HCT116 (cell line): ENCODE results near the gene ERMN.

Source experiments
- EZH2phosphoT487 ChIP-seq: fragments of 200-600 bp; IDR thresholded peaks from 2 replicates; pipeline ENCODE4 v1.6.1; 2018; ENCODE audit warnings: antibody characterized with exemption, borderline replicate concordance
- RAD21 ChIP-seq: IDR thresholded peaks from 2 replicates; pipeline ENCODE4 v1.6.1; 2012; ENCODE audit warnings: low read depth, mild to moderate bottlenecking
- TCF7L2 ChIP-seq: IDR thresholded peaks from 2 replicates; pipeline ENCODE4 v1.7.0; 2011; ENCODE audit warnings: borderline replicate concordance, inconsistent platforms; ENCODE audit not compliant: insufficient read depth, insufficient read length; ENCODE audit errors: extremely low read depth
- TF ChIP-seq, protein P1 (sequence below): IDR thresholded peaks from 2 replicates; pipeline ENCODE4 v1.6.1; 2012
- TF ChIP-seq, protein P2 (sequence below), 3 experiments: fragments of 200-600 bp in 1 of 3; sonication (generic) in 1 of 3; IDR thresholded peaks in 2 of 3; conservative IDR thresholded peaks in 1 of 3; 2 replicates each; pipeline ENCODE4 v1.5.1; 2012 to 2017; ENCODE audit warnings: low read depth in 2 of 3, low read length in 2 of 3, antibody characterized with exemption in 1 of 3, borderline replicate concordance in 1 of 3, control low read depth in 1 of 3, mild to moderate bottlenecking in 1 of 3, mixed read lengths in 1 of 3, mixed run types in 1 of 3, moderate library complexity in 1 of 3; ENCODE audit not compliant: insufficient read depth in 1 of 3
- TF ChIP-seq, protein P3 (sequence below): IDR thresholded peaks from 2 replicates; pipeline ENCODE4 v1.6.1; 2012

DNA sequence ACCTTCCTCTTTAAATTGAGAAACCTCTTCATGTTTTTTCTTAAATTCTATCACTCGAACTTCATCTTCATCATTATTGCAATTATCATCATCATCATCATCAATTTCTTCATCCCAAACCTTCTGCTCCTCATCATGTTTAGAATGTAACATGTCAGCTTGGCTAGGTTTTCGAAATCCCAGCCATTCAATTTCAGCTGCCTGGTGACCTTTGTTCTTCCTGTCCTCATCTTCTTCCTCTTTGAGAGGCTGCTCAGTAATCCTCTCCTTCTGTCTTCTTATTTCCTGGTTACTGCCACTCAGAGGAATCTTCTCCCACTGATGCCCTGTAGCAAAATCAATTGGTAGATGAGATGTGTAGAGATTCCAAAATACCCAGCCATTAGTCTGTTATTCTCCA is 4.2 kb downstream of the ERMN start:
- no peak for TF ChIP-seq TCF7L2
- TF ChIP-seq, protein P1, sequence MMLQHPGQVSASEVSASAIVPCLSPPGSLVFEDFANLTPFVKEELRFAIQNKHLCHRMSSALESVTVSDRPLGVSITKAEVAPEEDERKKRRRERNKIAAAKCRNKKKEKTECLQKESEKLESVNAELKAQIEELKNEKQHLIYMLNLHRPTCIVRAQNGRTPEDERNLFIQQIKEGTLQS = no peak
- TF ChIP-seq, protein P2, sequence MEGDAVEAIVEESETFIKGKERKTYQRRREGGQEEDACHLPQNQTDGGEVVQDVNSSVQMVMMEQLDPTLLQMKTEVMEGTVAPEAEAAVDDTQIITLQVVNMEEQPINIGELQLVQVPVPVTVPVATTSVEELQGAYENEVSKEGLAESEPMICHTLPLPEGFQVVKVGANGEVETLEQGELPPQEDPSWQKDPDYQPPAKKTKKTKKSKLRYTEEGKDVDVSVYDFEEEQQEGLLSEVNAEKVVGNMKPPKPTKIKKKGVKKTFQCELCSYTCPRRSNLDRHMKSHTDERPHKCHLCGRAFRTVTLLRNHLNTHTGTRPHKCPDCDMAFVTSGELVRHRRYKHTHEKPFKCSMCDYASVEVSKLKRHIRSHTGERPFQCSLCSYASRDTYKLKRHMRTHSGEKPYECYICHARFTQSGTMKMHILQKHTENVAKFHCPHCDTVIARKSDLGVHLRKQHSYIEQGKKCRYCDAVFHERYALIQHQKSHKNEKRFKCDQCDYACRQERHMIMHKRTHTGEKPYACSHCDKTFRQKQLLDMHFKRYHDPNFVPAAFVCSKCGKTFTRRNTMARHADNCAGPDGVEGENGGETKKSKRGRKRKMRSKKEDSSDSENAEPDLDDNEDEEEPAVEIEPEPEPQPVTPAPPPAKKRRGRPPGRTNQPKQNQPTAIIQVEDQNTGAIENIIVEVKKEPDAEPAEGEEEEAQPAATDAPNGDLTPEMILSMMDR (IDR thresholded peaks at IDR 0.05 in 2 of 3, conservative IDR thresholded peaks at IDR 0.05 in 1 of 3; ENCODE audit: borderline replicate concordance in 1 of 3, insufficient read depth in 1 of 3, low read depth in 2 of 3, low read length in 2 of 3) = no peak
- TF ChIP-seq RAD21 = no peak
- TF ChIP-seq, protein P3, sequence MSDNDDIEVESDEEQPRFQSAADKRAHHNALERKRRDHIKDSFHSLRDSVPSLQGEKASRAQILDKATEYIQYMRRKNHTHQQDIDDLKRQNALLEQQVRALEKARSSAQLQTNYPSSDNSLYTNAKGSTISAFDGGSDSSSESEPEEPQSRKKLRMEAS = no peak
- TF ChIP-seq EZH2phosphoT487 = no peak
